HG02759 (cell line): Measurements from ENCODE around the gene EGFL6.

Source experiments
- ATAC-seq: cut with Tn5 transposase; IDR thresholded peaks from one replicate; pipeline ENCODE4 v1.9.1; 2021; ENCODE audit warnings: mild to moderate bottlenecking, moderate library complexity; ENCODE audit not compliant: unreplicated experiment

EGFL6 gene, protein sequence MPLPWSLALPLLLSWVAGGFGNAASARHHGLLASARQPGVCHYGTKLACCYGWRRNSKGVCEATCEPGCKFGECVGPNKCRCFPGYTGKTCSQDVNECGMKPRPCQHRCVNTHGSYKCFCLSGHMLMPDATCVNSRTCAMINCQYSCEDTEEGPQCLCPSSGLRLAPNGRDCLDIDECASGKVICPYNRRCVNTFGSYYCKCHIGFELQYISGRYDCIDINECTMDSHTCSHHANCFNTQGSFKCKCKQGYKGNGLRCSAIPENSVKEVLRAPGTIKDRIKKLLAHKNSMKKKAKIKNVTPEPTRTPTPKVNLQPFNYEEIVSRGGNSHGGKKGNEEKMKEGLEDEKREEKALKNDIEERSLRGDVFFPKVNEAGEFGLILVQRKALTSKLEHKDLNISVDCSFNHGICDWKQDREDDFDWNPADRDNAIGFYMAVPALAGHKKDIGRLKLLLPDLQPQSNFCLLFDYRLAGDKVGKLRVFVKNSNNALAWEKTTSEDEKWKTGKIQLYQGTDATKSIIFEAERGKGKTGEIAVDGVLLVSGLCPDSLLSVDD

DNA sequence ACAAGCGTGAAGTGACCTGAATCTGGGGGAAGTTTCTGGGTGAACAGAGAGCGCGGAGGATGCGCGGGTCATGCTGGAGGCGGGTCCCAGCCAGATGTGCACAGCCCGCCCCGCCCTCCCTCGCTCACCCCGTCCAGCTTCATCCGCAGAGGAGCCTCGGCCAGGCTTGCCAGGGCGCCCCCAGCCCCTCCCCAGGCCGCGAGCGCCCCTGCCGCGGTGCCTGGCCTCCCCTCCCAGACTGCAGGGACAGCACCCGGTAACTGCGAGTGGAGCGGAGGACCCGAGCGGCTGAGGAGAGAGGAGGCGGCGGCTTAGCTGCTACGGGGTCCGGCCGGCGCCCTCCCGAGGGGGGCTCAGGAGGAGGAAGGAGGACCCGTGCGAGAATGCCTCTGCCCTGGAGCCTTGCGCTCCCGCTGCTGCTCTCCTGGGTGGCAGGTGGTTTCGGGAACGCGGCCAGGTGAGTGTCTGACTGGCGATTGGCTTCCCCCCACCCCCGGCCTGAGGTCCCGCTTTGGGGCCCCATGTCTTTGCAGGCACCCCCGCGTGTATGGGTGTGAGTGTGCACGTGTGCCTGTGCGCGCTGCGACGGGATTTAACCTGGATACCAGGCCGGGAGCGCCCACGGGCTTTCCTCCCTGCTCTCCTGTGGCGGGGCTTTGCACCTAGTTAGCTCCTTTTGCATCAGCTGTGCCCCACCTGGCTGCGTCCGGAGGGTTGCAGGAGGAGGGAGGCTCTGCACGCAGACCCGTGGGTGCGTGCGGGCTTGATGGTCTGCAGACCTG is at the start of gene EGFL6:
EGFL6 (plus strand) TSS at position 123 of the 782 bp plus-strand sequence; CDS start at position 384, 261 bp downstream.
- ATAC-seq, result no peak

DNA sequence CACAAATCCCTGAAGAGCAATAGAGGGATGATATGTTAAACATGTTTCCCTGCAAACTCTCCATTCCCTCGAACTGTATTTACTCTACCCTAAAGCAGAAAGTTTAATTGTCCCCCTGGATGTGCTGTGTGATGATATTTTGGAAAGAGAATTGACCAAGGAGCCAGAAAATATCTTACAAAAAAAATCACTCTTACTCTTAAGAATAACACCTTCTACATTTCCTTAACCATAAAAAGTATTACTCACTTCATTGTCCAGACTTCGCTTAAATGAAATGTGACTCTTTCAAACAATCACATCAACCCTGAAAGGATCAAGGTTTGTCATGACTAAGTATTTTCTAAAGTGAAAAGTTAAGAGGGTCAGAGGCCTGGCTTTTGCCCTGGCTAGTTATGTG is 49.0 kb upstream of the EGFL6 start:
- ATAC-seq, result no peak

DNA sequence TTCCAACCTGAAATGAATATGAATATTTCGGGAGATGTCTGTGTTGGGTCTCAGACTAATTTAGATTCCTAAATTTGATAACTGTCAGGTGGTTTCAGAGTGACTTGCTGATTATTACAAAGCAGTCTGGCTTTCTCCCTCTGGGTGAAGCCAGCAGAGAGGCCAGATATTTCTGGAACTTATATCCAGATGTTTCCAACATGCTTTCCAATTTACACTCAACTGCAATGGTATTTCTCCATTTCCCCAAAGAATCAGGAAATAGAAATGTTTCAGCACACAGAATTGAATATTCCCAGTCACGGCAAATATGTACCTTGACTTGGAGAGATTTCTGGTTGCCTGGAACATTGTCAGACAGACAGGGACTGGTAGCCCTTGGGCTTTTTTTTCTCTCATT is 48.5 kb upstream of the EGFL6 start:
- ATAC-seq, result no peak

DNA sequence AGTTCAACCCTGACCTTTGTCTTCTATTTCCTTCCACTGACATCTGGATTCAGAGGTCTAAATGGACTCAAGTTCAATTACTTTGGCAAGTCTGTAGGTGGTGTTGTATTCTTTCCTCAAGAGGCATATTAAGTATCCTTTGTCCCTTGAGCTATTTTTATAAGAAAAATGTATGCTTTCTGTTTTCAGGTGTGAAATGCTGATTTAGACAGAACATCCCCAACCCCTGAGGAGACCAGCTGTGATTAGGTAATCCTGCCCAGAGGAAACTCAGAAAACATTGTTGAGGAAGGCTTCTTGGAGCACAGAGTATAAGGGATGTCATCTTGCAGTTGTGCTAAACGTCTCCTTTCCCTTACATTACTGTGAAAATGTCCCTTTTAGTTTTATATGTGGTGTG is 46.6 kb upstream of the EGFL6 start:
- no peak for ATAC-seq

DNA sequence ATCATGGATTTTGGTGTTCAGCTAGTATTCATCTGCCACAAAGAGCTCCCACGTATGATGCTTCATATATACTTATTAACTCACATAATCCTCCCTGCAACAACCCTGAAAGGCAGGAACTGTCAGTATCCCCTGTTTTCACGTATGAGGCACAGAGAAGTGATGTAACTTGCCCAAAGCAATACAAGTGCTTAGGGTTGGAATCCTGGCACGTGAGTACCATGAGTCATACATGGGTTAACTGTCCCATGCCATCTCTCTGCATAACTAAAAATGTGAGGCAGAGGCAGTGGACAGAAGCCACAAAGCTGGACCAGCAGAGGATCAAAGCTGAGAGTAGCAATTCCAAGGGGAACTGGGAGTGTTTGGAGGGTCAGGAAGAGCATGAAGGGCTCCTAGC is 35.7 kb upstream of the EGFL6 start:
- ATAC-seq, result no peak

DNA sequence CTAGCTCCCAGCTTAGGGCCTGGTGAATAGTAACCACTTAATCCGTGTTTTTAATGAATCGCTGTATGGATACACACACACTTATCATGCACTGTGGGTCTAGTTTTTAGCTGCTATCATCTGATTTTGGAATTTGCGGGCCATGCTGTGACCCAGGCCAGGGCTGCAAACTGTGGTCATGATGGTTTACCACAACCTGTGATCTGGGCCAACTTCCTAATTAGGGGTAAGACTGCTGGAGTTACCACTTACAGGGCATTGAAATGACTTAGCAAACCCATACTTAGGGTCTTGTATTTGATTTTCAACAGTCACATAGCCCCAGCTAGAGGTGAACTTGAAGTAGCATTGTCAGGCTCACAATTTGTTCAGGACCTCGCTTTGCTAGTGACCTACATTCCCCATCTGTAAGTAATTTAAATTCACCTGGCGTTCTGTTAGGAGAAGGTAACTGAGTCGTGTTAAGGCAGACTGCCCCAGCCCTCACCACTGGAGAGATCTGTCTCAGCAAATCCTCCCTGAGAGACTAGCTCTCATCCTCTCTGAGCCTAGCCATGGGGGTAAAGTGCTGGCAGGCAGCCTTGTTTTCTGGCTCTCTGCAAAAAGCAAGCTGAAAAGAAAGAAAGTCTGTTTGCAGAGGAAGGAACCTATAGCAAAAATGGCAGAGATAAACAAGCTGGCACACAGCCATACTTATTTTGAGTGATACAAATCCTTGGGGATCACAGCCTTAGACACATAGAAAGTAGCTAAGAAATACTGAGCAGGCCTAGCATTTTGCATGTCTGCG is 33.8 kb upstream of the EGFL6 start:
- ATAC-seq, result no peak

DNA sequence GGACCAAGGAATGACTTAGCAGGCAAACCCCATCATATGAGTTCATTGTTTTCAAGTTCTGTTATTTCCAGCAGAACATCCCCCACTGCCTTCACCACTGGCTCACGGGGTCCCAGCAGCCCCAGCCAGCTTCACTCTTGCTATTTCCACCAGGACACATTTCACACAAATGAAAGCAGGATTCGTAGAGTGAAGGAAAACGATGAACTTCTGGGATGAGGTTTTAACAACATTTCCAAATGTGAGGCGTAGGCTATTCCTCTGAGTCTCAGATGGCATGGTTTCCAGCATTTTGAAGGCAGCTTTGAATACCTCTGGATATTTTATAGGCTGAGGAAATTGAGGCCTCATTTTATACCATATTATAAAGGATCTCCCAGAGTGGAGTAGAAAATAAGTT is 32.9 kb upstream of the EGFL6 start:
- no peak for ATAC-seq

DNA sequence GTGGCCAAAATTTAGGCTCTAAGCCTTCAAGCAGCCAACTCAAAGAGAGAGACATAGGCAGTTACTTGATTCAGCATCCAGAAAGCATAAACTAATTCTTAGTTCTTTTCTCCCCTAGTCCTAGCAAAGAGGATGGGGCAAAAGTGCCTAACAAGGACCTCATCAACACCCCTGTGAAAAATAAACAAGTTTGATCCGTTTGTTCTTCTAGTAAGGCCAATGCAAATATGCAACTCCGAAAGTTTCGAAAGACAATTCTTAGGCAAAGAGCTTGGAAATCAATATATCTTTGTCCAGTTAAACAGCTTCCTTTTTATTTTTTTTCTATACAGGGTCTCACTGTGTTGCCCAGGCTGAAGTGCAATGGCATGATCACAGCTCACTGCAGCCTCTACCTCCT is 31.0 kb upstream of the EGFL6 start:
- no peak for ATAC-seq

DNA sequence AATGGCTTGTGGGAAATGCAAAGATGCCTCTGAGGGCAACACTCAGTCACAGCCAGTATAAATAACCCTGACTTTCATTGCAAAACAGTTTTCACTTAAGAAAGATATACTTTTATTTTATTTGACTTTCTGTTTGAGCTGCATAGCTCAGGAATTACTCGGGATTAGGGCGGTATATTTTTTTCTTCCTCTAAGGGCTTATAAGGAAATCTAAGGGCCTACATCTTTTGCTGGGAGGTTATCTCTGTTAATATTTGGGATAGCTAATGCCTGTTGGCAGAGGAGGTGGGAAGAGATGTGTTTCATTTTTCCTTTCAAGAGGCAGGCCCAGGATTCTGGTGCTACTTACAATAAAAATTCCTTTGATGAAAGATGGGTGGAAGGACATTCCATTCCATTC is 28.8 kb upstream of the EGFL6 start:
- no peak for ATAC-seq

DNA sequence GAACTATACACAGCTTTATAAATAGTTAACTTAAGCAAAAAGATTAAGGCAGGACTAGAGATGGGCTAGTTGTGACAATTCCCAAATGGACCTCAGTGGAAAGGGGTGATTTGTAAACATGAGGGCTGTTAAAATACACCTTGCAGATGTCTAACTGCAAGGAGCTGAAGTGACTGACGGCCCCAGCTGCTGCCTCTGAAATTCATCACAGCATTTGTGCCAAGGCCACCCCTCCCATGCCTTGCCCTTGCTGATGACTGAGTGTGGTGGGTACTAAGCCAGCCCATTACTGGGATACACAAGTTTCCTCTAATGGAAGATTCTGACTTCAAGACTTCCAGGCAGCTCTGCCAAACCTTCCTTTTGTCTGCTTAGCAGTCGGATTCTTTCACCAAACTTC is 23.7 kb upstream of the EGFL6 start:
- no peak for ATAC-seq

DNA sequence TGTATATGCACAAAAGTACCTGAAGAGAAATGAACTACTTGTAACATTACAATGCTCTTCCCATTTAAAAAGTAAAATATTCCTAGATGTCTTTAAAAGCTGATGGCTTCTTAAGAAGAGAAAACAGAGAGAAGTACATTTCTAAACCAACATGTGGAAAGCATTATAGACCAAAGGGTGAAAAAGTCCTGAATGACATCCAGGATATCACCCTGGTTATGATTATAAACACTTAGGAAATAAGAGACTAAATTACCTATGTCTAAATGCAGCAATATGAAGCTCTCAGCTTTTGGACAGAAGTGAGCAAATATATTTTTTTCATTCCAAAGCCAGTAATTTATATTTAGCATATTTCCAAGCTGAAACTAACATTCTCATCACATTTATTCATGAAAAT is 21.7 kb upstream of the EGFL6 start:
- no peak for ATAC-seq

DNA sequence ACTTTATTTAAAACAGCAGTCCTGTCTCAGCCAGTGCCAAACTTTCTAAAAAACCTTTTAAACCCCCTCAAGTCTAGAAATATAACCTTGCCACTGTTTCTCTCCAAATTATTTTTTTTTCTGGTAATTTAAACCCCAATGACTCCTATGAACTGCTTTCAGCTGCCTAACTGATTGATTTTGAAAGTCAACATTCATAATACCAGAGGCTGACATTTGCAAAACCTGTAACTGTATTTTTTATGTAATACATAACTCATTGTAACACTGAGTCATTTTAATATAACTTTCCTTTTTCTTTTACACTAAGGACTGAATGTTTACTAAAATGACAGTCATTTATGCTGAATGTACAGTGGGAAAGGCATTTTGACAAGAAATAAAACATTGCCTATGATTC is 19.1 kb upstream of the EGFL6 start:
- ATAC-seq, result no peak

DNA sequence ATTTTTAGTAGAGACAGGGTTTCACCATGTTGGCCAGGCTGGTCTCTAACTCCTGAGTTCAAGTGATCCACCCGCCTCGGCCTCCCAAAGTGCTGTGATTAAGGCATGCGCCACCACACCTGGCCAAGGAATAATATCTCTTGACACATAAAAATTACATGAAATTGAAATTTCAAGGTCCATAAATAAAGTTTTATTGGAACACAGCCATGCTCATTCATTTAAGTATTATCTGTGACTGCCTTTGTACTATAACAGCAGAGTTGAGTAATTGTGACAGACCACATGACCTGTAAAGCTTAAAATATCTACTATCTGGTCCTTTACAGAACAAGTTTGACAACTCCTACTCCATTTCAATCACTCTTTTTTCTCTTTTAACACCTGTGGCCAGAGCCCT is 17.8 kb upstream of the EGFL6 start:
- no peak for ATAC-seq

DNA sequence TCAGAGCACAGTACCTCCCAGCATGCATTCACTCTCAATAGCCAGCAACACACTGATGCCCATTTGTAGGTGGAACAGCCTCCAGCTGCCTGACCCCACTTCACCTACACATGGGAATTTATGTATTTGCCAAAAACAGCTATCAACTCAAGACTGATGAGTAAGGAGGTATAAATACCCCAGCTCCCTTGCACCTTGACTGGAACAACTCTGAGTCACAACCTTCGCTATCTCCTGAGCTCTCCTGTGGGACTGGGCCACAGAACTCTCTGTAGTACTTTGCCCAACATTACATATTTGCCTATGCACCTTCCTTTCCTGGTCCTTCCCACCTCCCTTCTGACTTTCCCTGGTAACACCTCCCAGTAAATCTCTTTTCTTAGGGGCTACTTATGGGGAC is 16.5 kb upstream of the EGFL6 start:
- ATAC-seq, result no peak

DNA sequence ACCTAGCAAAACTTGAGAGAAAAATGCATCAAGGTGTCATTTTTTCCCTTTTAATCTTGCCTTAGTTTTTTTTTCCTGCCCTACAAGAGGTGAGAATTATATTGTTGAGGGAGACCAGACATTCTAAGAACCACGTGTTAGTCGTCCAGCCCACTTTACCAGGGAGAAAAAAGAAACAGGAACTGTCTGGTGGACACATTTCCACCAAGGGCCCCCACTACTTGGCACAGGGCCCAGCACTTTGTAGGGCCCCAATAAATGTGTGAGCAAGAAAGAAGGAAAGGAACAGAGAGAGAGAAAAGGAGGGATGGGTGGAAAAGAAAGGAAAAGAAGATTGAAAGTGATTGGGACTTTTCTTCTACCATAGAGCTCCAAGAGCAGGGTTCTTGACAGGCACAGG is 3.9 kb upstream of the EGFL6 start:
- no peak for ATAC-seq

DNA sequence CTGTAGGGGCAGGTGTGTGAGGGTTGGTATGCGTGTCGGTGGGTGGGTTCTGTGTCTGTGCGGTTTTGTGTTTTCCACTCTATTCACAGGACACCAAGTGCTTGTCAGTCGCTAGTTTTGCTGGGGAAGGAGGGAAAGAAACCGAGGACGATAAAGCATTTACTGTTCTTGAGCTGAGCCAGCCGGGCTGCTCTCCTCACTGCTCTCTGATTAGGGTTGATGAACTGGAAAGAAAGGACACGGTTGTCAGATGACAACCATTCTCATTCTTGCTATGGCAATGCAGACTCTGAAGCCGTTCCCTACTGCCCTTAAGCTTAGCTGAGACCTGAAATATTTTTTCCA is 832 bp downstream of the EGFL6 start:
- ATAC-seq, result no peak

DNA sequence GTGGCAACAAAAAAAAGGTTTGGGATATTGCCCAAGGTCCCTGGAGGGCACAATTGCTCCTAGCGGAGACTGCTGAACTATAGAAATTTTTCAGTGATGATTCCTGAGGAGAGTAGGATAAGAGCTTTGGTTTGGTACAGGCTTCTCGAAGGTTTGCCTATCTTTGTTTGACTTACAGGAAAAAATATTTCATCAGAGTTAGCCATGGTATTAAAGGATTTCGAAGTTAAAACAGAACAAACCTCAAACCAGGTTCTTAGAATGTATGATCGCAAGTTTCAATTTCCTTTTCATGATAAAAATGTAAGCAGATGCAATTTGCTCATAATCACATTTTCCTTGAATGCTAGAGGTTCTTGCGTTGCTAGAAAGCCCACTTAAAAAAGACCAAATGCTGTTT is 1.7 kb downstream of the EGFL6 start:
- ATAC-seq, result no peak

DNA sequence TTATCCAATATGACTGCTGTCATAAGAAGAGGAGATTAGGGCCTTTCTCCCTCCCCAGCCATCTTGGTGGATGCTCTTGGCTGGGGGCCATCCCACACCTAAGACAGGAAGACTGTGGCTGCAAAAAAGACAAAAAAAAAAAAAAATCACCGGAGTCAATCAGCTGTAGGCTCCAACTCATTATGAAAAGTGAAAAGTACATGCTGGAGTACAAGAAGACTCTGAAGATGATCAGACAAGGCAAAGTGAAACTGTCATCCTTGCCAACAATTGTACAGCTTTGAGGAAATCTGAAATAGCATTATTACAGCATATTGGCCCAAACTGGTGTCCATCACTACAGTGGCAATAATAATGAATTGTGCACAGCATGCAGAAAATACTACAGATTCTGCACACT is 5.2 kb downstream of the EGFL6 start:
- ATAC-seq, result no peak

DNA sequence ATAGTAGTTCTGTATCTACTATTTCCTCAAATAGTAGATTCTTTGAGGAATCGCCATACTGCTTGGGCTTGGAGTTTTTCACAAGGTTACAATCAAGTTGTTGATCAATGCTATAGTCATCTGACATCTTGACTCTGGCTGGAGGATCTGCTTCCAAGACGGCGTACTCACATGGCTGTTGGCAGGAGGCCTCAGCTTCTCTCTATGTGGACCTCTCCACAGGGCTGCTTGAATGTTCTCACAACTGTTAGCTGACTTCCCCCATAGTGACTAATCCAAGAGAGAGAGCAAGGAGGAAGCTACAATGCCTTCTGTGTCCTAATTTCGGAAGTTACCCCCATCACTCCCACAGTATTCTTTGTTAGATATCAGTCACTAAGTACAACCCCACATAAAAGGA is 10.3 kb downstream of the EGFL6 start:
- no peak for ATAC-seq

DNA sequence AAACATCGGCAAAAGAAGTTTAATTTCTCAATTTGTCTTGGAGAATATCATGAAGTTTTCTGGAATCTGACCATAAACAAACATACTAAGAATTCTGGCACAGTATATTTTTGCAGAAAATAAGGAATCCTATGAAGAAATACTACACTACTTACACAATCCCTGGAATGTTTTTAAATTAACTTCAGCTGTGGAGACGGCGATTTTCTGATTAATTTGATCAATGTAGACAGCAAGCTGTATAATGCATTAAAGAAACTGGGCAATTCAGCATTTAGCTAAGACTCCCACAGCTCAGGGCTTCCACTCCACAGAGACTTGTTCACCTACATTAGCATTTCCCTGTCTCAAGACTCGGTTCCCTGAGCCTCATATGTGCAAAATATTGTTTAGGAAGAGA is 12.2 kb downstream of the EGFL6 start:
- ATAC-seq, result no peak

DNA sequence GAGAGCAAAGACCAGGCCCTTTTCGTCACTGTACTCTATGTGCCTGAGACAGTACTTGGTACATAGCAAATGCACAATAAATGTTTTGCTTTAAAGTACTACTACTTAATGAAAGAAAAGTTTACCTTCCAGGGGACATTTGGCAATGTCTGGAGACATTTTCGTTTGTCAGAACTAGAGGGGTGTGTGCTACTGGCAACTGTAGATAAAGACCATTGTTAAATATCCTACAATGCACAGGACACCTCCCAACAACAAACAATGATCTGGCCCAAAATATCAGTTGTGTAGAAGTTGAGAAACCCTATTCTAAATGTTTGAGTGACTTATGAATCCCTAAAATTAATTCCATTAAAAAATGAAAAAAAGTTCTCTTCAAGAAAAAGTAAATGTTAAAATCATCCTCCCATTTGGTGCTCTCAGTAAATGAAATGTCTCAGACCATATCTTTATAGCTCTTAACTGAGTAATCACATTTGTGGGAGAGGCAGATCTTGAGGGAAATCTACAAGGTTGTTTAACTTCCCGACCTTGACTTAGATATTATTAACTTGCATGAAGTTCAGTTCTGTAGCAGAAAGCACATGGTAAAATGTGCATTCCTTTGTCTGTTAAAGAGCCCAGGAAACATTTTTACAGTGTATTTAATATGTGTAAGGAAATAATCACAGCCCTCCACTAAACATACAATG is 18.5 kb downstream of the EGFL6 start:
- no peak for ATAC-seq
